Astrocyte (in vitro differentiated cells and primary cell): ENCODE results near the gene BTRC. TPM values are rescaled to one million over a fixed set of nuclear protein-coding genes. Genes with fewer than 3 reads are reported as not detected.

ENCODE experiments used
- DNase-seq: peaks from one replicate; pipeline ENCODE4 v3.0.0-alpha.2; 2010; ENCODE audit warnings: low read depth
- FAIRE-seq: peaks from 2 replicates; lab custom pipeline; 2011; peaks lifted over from hg19 to GRCh38; lab: Jason Lieb, UNC
- H2AFZ ChIP-seq: 2 replicates; pipeline ENCODE4 v1.6.0; 2012; ENCODE audit warnings: low read depth, low read length, inconsistent platforms
- H3K27ac ChIP-seq: 2 replicates; pipeline ENCODE4 v1.5.1; 2011; ENCODE audit warnings: low read depth, low read length, inconsistent platforms
- H3K27me3 ChIP-seq: 2 replicates; pipeline ENCODE4 v1.6.0; 2011; ENCODE audit warnings: low read length, inconsistent platforms; ENCODE audit not compliant: insufficient read depth
- H3K36me3 ChIP-seq: 2 replicates; pipeline ENCODE4 v1.5.1; 2011; ENCODE audit warnings: low read length, inconsistent platforms; ENCODE audit not compliant: insufficient read depth
- H3K4me1 ChIP-seq: 2 replicates; pipeline ENCODE4 v1.5.1; 2011; ENCODE audit warnings: low read length, inconsistent platforms; ENCODE audit not compliant: insufficient read depth
- H3K4me2 ChIP-seq: 2 replicates; pipeline ENCODE4 v1.6.0; 2012; ENCODE audit warnings: low read length, inconsistent platforms
- H3K4me3 ChIP-seq: 2 replicates; pipeline ENCODE4 v1.5.1; 2011; ENCODE audit warnings: low read depth, mild to moderate bottlenecking, low read length, inconsistent platforms; ENCODE audit not compliant: insufficient read depth
- H3K79me2 ChIP-seq: 2 replicates; pipeline ENCODE4 v1.6.0; 2012; ENCODE audit warnings: mild to moderate bottlenecking, low read length, inconsistent platforms; ENCODE audit not compliant: insufficient read depth
- H3K9ac ChIP-seq: 2 replicates; pipeline ENCODE4 v1.6.0; 2012; ENCODE audit warnings: mild to moderate bottlenecking, low read length, inconsistent platforms
- H3K9me3 ChIP-seq: 2 replicates; pipeline ENCODE4 v1.5.1; 2012; ENCODE audit warnings: low read depth, mild to moderate bottlenecking, low read length, inconsistent platforms; ENCODE audit not compliant: insufficient read depth
- H4K20me1 ChIP-seq: 2 replicates; pipeline ENCODE4 v1.6.0; 2012; ENCODE audit warnings: low read length, inconsistent platforms; ENCODE audit not compliant: insufficient read depth
- H3K27ac Mint-ChIP-seq: one replicate; pipeline ENCODE4 v1.8.0; 2021; ENCODE audit warnings: mild to moderate bottlenecking, mixed read lengths; ENCODE audit not compliant: unreplicated experiment
- H3K27me3 Mint-ChIP-seq: one replicate; pipeline ENCODE4 v1.8.0; 2021; ENCODE audit warnings: low read depth, mixed read lengths; ENCODE audit not compliant: unreplicated experiment
- H3K36me3 Mint-ChIP-seq: one replicate; pipeline ENCODE4 v1.8.0; 2021; ENCODE audit warnings: low read depth, mixed read lengths; ENCODE audit not compliant: unreplicated experiment
- H3K4me1 Mint-ChIP-seq: one replicate; pipeline ENCODE4 v1.8.0; 2021; ENCODE audit warnings: low read depth, mixed read lengths; ENCODE audit not compliant: unreplicated experiment
- H3K4me3 Mint-ChIP-seq: one replicate; pipeline ENCODE4 v1.8.0; 2021; ENCODE audit warnings: mild to moderate bottlenecking, moderate library complexity, mixed read lengths; ENCODE audit not compliant: unreplicated experiment
- H3K9me3 Mint-ChIP-seq: one replicate; pipeline ENCODE4 v1.8.0; 2021; ENCODE audit warnings: mild to moderate bottlenecking, mixed read lengths; ENCODE audit not compliant: unreplicated experiment
- EZH2 ChIP-seq: IDR thresholded peaks from 2 replicates; pipeline ENCODE4 v1.6.1; 2012; ENCODE audit warnings: mild to moderate bottlenecking, low read length, inconsistent platforms; ENCODE audit not compliant: insufficient read depth
- total RNA-seq: library from RNA; stranded (reverse); gene quantifications from 2 replicates; pipeline ENCODE4 v1.2.1, GENCODE V29; 2021
- TF ChIP-seq, protein P1 (sequence below): IDR thresholded peaks from 2 replicates; pipeline ENCODE4 v1.5.1; 2011; ENCODE audit warnings: low read depth, mild to moderate bottlenecking, inconsistent platforms, low read length, moderate library complexity; ENCODE audit not compliant: insufficient read depth

Gene BTRC
- total RNA-seq, 1 donor from 2014 or later, result 33.3 TPM

DNA sequence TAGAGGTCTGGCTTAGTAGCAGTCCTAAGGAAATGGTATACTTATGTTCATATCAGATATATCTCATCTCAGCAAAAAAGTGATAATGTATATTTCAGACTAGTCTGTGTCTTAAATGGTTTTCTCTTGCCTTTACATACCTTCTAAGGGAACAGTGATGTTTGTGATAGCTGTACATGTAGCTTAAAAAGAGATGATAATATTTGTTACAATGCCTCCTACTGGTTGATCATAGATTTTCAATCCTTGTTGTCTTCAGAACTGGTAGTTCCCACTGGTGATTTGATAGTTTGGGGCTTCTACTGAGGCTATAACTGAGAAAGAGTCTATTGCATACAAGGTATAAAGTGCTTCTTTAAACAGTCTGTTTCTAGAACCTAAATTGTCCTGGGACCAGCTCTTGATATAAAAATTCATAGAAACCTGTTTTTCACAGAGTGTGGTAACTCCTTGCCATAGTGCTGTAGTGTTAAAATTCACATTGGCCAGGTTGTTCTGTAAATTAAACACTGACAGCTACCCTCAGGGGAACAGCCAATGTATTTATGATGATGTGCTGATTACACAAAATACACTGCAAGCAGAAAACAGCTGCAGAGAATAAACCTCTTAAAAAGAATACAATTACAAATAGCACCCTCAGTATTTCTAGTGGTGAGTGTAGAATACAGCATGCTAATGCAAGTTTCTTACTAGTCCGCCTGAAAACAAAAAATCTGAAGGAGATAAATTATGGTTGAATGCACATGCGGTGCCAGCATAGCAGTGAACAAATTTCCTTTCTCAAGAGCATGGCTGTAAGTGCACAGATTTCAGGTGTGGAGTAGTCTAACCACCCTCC lies 90.3 kb downstream of the BTRC start:
- no peaks in the 10 kb centered on the region for H3K4me1 ChIP-seq
- FAIRE-seq, result peak; percentile 5
- H3K4me2 ChIP-seq, result no peak overlapping the region
- H3K4me3 Mint-ChIP-seq, result no peak overlapping the region
- no peaks in the 10 kb centered on the region for H3K36me3 ChIP-seq
- no peak for DNase-seq
- no peak overlapping the region for H3K4me3 ChIP-seq
- no peaks in the 10 kb centered on the region for H3K36me3 Mint-ChIP-seq
- TF ChIP-seq, protein P1, sequence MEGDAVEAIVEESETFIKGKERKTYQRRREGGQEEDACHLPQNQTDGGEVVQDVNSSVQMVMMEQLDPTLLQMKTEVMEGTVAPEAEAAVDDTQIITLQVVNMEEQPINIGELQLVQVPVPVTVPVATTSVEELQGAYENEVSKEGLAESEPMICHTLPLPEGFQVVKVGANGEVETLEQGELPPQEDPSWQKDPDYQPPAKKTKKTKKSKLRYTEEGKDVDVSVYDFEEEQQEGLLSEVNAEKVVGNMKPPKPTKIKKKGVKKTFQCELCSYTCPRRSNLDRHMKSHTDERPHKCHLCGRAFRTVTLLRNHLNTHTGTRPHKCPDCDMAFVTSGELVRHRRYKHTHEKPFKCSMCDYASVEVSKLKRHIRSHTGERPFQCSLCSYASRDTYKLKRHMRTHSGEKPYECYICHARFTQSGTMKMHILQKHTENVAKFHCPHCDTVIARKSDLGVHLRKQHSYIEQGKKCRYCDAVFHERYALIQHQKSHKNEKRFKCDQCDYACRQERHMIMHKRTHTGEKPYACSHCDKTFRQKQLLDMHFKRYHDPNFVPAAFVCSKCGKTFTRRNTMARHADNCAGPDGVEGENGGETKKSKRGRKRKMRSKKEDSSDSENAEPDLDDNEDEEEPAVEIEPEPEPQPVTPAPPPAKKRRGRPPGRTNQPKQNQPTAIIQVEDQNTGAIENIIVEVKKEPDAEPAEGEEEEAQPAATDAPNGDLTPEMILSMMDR, result peak; percentile 36
- TF ChIP-seq EZH2, result no peak
- H2AFZ ChIP-seq, result no peak overlapping the region
- H3K27ac Mint-ChIP-seq, result no peak overlapping the region
- H3K9me3 ChIP-seq, result no peaks in the 10 kb centered on the region
- no peaks in the 10 kb centered on the region for H3K27me3 Mint-ChIP-seq
- no peak overlapping the region for H3K27ac ChIP-seq
- peaks cover 14% of the 10 kb centered on the region for H3K4me1 Mint-ChIP-seq
- H3K9me3 Mint-ChIP-seq, result no peaks in the 10 kb centered on the region
- no peaks in the 10 kb centered on the region for H3K79me2 ChIP-seq
- H3K27me3 ChIP-seq, result no peaks in the 10 kb centered on the region
- H3K9ac ChIP-seq, result no peak overlapping the region
- H4K20me1 ChIP-seq, result peaks cover 63% of the 10 kb centered on the region

- FAIRE-seq (no peak), DNase-seq (no peak)
- Histone ChIP-seq H3K27ac (no peak overlapping the region), H3K27me3 (no peaks in the 10 kb centered on the region), H3K79me2 (no peaks in the 10 kb centered on the region), H3K9me3 (no peaks in the 10 kb centered on the region), H3K4me3 (no peak overlapping the region), H4K20me1 (peaks cover 60% of the 10 kb centered on the region), H2AFZ (no peak overlapping the region), H3K4me2 (no peak overlapping the region), H3K9ac (no peak overlapping the region), H3K36me3 (no peaks in the 10 kb centered on the region), H3K4me1 (no peaks in the 10 kb centered on the region)
- Mint-ChIP-seq H3K4me3 (no peak overlapping the region), H3K4me1 (peaks cover 14% of the 10 kb centered on the region), H3K27ac (no peak overlapping the region), H3K9me3 (no peaks in the 10 kb centered on the region), H3K27me3 (no peaks in the 10 kb centered on the region), H3K36me3 (no peaks in the 10 kb centered on the region)
- TF ChIP-seq EZH2, result no peak
- TF ChIP-seq, protein P1, result no peak
Observed at GRCh38 chr10:101446071-101446470, 92.1 kb downstream of the BTRC start.

DNA sequence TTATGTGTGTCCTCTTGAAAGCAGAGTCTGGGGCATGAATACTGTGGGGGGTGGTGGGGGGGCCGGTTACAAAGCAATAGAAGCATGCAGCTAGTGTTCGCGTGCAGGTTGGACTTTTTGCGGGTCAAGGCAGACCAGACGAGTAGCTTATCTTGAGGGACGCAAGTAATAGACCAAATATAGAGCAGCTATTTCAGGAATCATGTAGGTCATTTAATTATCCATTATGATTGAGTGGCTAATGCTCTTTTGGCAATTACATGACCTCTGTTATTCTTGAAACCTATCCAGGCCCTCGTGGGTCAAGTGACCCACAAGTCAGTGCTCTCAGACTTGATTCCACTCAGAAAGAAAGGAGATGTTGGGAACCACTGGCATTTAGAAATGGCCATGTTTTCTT lies 93.0 kb downstream of the BTRC start:
- Mint-ChIP-seq H3K4me3 (no peak overlapping the region), H3K36me3 (no peaks in the 10 kb centered on the region), H3K27ac (no peak overlapping the region), H3K4me1 (peaks cover 14% of the 10 kb centered on the region), H3K27me3 (no peaks in the 10 kb centered on the region), H3K9me3 (no peaks in the 10 kb centered on the region)
- H3K9me3 ChIP-seq, result no peaks in the 10 kb centered on the region
- no peak for DNase-seq
- no peaks in the 10 kb centered on the region for H3K27me3 ChIP-seq
- no peaks in the 10 kb centered on the region for H3K79me2 ChIP-seq
- FAIRE-seq, result no peak
- H3K9ac ChIP-seq, result no peak overlapping the region
- H3K4me2 ChIP-seq, result no peak overlapping the region
- no peak overlapping the region for H2AFZ ChIP-seq
- no peaks in the 10 kb centered on the region for H3K36me3 ChIP-seq
- no peak overlapping the region for H3K4me3 ChIP-seq
- no peaks in the 10 kb centered on the region for H3K4me1 ChIP-seq
- H3K27ac ChIP-seq, result no peak overlapping the region
- no peak for TF ChIP-seq EZH2
- TF ChIP-seq, protein P1, result no peak
- peaks cover 61% of the 10 kb centered on the region for H4K20me1 ChIP-seq
